ENCODE data around the gene EXOC4.
A peak's percentile ranks its signal among the peaks of the same experiment; 100 is the strongest.
"Not testable (repeated sequence)": the region's sequence is repeated elsewhere in the genome, so short reads cannot be mapped to it uniquely, and the experiment has no call there.

EXOC4 gene

GRCh38 chr7:133252858-133253518 lies at the start of gene EXOC4:
Gene EXOC4, plus strand, starts transcription at chr7:133253078.
- Histone ChIP-seq H3K4me3 (replicated peaks; ENCODE audit: low read depth, low read length) (peak within 1 kb of the TSS; percentile 80), H3K36me3 (ENCODE audit: control insufficient read depth, insufficient read depth, low read length) (no peaks in the 10 kb centered on the region; the same call in 1 of the 2 replicates), H3K27me3 (replicated peaks; ENCODE audit: control insufficient read depth, insufficient read depth, low read length) (no peaks in the 10 kb centered on the region)
- DNase-seq (ENCODE audit: extremely low read depth, insufficient read length) = peak; percentile 86
- TF ChIP-seq CTCF (IDR thresholded peaks at IDR 0.05; ENCODE audit: insufficient read depth, low read length, poor library complexity, severe bottlenecking) = no peak

GRCh38 chr7:133203490-133203889 lies 49.4 kb upstream of the EXOC4 start:
- no peak for TF ChIP-seq CTCF (IDR thresholded peaks at IDR 0.05; ENCODE audit: insufficient read depth, low read length, poor library complexity, severe bottlenecking)
- H3K4me3 ChIP-seq (replicated peaks; ENCODE audit: low read depth, low read length) = no peak overlapping the region
- no peaks in the 10 kb centered on the region for H3K27me3 ChIP-seq (replicated peaks; ENCODE audit: control insufficient read depth, insufficient read depth, low read length)
- H3K36me3 ChIP-seq (ENCODE audit: control insufficient read depth, insufficient read depth, low read length) = no peaks in the 10 kb centered on the region
- no peak for DNase-seq (ENCODE audit: extremely low read depth, insufficient read length)

- TF ChIP-seq CTCF (IDR thresholded peaks at IDR 0.05; ENCODE audit: insufficient read depth, low read length, poor library complexity, severe bottlenecking) = peak; percentile 43
- DNase-seq (ENCODE audit: extremely low read depth, insufficient read length) = no peak
- Histone ChIP-seq H3K36me3 (ENCODE audit: control insufficient read depth, insufficient read depth, low read length) (no peaks in the 10 kb centered on the region), H3K27me3 (replicated peaks; ENCODE audit: control insufficient read depth, insufficient read depth, low read length) (no peaks in the 10 kb centered on the region), H3K4me3 (replicated peaks; ENCODE audit: low read depth, low read length) (no peak overlapping the region)
Measured at GRCh38 chr7:133207687-133208086, 45.2 kb upstream of the EXOC4 start.

- H3K4me3 ChIP-seq (replicated peaks; ENCODE audit: low read depth, low read length); H3K27me3 ChIP-seq (replicated peaks; ENCODE audit: control insufficient read depth, insufficient read depth, low read length); H3K36me3 ChIP-seq (ENCODE audit: control insufficient read depth, insufficient read depth, low read length); DNase-seq (ENCODE audit: extremely low read depth, insufficient read length): not testable (repeated sequence)
Measured at GRCh38 chr7:133210817-133211216, 42.1 kb upstream of the EXOC4 start.

- not testable (repeated sequence) for H3K27me3 ChIP-seq (replicated peaks; ENCODE audit: control insufficient read depth, insufficient read depth, low read length); DNase-seq (ENCODE audit: extremely low read depth, insufficient read length); H3K4me3 ChIP-seq (replicated peaks; ENCODE audit: low read depth, low read length); H3K36me3 ChIP-seq (ENCODE audit: control insufficient read depth, insufficient read depth, low read length)
Measured at GRCh38 chr7:133213772-133214171, 39.1 kb upstream of the EXOC4 start.

GRCh38 chr7:133217773-133218172 lies 35.1 kb upstream of the EXOC4 start:
- Histone ChIP-seq H3K4me3 (replicated peaks; ENCODE audit: low read depth, low read length) (no peak overlapping the region), H3K27me3 (replicated peaks; ENCODE audit: control insufficient read depth, insufficient read depth, low read length) (no peaks in the 10 kb centered on the region), H3K36me3 (ENCODE audit: control insufficient read depth, insufficient read depth, low read length) (no peaks in the 10 kb centered on the region)
- no peak for TF ChIP-seq CTCF (IDR thresholded peaks at IDR 0.05; ENCODE audit: insufficient read depth, low read length, poor library complexity, severe bottlenecking)
- no peak for DNase-seq (ENCODE audit: extremely low read depth, insufficient read length)

Data from GM06990 (cell line).